ENCODE results near the gene CADM2.

CADM2 gene

DNA sequence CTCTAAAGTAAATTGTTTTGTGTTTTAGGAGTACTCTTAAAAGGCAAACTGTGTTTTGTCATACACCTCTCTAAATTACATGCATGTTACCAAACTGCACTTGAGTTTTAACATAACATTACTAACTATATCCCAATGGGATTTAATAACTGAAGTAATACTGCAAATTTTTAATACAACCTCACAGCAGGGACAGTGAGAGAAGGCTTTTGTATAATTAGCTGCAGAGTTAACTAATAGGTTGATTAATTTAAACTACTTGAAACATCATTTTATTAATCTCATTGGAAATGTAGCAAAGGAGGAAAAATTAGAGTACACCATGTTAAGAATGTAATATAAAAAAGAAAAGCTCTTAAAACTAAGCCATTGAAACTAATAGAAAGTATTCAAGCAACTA is 417.3 kb downstream of the CADM2 start:
- no peaks in the 10 kb centered on the region for H3K36me3 ChIP-seq (ENCODE audit: control insufficient read depth in 5 of 5, insufficient read depth in 5 of 5, low read length in 5 of 5)
- no peak overlapping the region for H3K9ac ChIP-seq (ENCODE audit: low read length in 5 of 5)
- H3K27me3 ChIP-seq (ENCODE audit: control insufficient read depth in 5 of 5, insufficient read depth in 4 of 5, low read length in 5 of 5) = no peaks in the 10 kb centered on the region
- H3K9me3 ChIP-seq (ENCODE audit: control insufficient read depth in 5 of 5, low read length in 5 of 5) = no peaks in the 10 kb centered on the region
- no peak overlapping the region for H3K27ac ChIP-seq (ENCODE audit: low read depth, low read length)
- H3K4me3 ChIP-seq (ENCODE audit: low read depth in 1 of 5, low read length in 5 of 5) = no peak overlapping the region
- no peaks in the 10 kb centered on the region for H3K4me1 ChIP-seq (ENCODE audit: control insufficient read depth in 5 of 5, insufficient read depth in 5 of 5, low read length in 5 of 5)

DNA sequence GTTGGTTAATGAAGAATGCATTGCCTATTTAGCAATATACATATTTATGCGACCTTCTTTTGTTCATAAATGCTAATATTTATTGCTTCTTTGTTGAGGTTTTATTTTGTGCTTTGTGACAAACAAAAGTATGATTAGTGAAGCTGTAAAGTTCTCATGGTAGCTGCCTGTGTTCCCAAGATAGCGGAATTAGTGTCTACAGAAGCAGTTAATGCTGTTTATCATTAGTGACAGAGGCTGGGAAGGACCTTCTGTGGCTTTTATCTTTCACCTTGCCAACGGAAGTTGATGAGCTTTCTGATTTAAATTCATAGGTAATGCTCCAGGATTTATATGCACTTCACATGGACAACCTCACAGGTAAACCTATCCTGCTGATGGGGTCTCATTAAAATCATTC is 418.3 kb downstream of the CADM2 start:
- H3K27me3 ChIP-seq (ENCODE audit: control insufficient read depth in 5 of 5, insufficient read depth in 4 of 5, low read length in 5 of 5) = no peaks in the 10 kb centered on the region
- H3K36me3 ChIP-seq (ENCODE audit: control insufficient read depth in 5 of 5, insufficient read depth in 5 of 5, low read length in 5 of 5) = no peaks in the 10 kb centered on the region
- no peaks in the 10 kb centered on the region for H3K9me3 ChIP-seq (ENCODE audit: control insufficient read depth in 5 of 5, low read length in 5 of 5)
- no peak overlapping the region for H3K9ac ChIP-seq (ENCODE audit: low read length in 5 of 5)
- H3K4me1 ChIP-seq (ENCODE audit: control insufficient read depth in 5 of 5, insufficient read depth in 5 of 5, low read length in 5 of 5) = no peaks in the 10 kb centered on the region
- H3K27ac ChIP-seq (ENCODE audit: low read depth, low read length) = no peak overlapping the region
- no peak overlapping the region for H3K4me3 ChIP-seq (ENCODE audit: low read depth in 1 of 5, low read length in 5 of 5)

DNA sequence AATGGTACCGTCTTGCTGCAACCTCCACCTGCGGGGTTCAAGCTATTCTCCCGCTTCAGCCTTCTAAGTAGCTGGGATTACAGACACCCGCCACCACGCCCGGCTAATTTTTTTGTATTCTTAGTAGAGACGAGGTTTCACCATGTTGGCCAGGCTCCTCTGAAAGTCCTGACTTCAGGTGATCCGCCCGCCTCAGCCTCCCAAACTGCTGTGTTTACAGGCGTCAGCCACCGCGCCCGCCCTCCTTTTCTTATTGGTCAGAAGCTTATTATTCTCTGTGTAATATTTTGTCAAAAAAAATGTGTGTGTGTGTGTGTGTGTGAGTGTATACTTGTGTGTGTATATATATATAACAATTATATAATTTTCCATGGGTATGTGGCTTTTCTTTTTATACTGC is 425.6 kb downstream of the CADM2 start:
- Histone ChIP-seq H3K4me3 (ENCODE audit: low read depth in 1 of 5, low read length in 5 of 5) (no peak overlapping the region), H3K9ac (ENCODE audit: low read length in 5 of 5) (no peak overlapping the region), H3K27me3 (ENCODE audit: control insufficient read depth in 5 of 5, insufficient read depth in 4 of 5, low read length in 5 of 5) (no peaks in the 10 kb centered on the region), H3K4me1 (ENCODE audit: control insufficient read depth in 5 of 5, insufficient read depth in 5 of 5, low read length in 5 of 5) (no peaks in the 10 kb centered on the region), H3K27ac (ENCODE audit: low read depth, low read length) (no peak overlapping the region), H3K9me3 (ENCODE audit: control insufficient read depth in 5 of 5, low read length in 5 of 5) (no peaks in the 10 kb centered on the region), H3K36me3 (ENCODE audit: control insufficient read depth in 5 of 5, insufficient read depth in 5 of 5, low read length in 5 of 5) (no peaks in the 10 kb centered on the region)

DNA sequence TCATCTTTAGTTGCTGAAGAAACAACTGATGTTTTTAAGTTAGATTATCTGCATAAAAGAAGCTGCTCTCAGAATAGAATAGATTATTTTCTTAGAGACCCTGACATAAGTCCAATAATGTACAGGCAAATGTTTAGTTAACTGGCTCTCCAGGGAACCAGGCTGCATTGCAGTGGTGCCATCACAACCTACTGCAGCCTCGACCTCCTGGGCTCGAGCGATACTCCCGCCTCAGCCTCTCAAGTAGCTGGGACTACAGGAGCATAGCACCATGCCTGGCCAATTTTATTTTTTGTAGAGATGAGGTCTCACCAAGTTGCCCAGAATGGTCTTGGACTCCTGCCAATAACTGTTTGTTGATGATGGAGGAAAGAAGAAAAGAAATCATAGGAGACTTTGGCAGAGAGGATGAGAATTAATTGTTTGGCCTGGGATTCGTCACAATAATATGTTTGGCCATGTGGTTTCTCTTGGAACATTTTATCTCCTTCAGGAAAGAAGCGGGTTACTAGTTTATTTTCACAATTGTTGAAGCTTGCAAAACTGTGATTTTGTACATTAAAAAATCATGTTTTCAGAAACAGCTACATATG is 429.2 kb downstream of the CADM2 start:
- no peaks in the 10 kb centered on the region for H3K9me3 ChIP-seq (ENCODE audit: control insufficient read depth in 5 of 5, low read length in 5 of 5)

DNA sequence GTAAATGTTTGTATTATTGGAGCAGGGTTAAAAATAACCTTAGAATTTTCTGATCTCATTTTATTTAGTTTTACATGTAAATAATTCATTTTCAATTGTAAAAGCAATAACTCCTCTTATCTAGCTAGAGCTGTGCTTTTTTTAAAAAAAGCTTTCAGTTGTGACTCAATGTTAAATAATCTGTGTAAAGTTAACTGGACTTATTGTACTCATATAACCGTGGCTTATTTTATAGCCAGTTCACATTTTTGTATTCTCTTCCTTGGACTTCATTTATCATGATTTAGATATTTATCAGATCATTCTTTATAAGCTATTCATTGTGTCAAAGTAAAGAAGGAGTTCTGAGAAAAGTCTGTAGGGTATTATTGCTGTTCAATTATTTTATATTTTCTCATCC is 435.6 kb downstream of the CADM2 start:
- H3K4me1 ChIP-seq (ENCODE audit: control insufficient read depth in 5 of 5, insufficient read depth in 5 of 5, low read length in 5 of 5) = no peaks in the 10 kb centered on the region
- H3K27me3 ChIP-seq (ENCODE audit: control insufficient read depth in 5 of 5, insufficient read depth in 4 of 5, low read length in 5 of 5) = no peaks in the 10 kb centered on the region
- no peaks in the 10 kb centered on the region for H3K36me3 ChIP-seq (ENCODE audit: control insufficient read depth in 5 of 5, insufficient read depth in 5 of 5, low read length in 5 of 5)
- H3K9me3 ChIP-seq (ENCODE audit: control insufficient read depth in 5 of 5, low read length in 5 of 5) = peaks cover 0 to 2% (median 0%) of the 10 kb centered on the region in 5 donors
- H3K27ac ChIP-seq (ENCODE audit: low read depth, low read length) = no peak overlapping the region
- no peak overlapping the region for H3K4me3 ChIP-seq (ENCODE audit: low read depth in 1 of 5, low read length in 5 of 5)
- no peak overlapping the region for H3K9ac ChIP-seq (ENCODE audit: low read length in 5 of 5)

More for the DNA sequence above, 429.2 kb downstream of the CADM2 start:
- H3K4me1 ChIP-seq (ENCODE audit: control insufficient read depth in 5 of 5, insufficient read depth in 5 of 5, low read length in 5 of 5) = no peaks in the 10 kb centered on the region
- no peak overlapping the region for H3K4me3 ChIP-seq (ENCODE audit: low read depth in 1 of 5, low read length in 5 of 5)
- H3K27me3 ChIP-seq (ENCODE audit: control insufficient read depth in 5 of 5, insufficient read depth in 4 of 5, low read length in 5 of 5) = no peaks in the 10 kb centered on the region
- no peak overlapping the region for H3K9ac ChIP-seq (ENCODE audit: low read length in 5 of 5)
- no peaks in the 10 kb centered on the region for H3K36me3 ChIP-seq (ENCODE audit: control insufficient read depth in 5 of 5, insufficient read depth in 5 of 5, low read length in 5 of 5)
- H3K27ac ChIP-seq (ENCODE audit: low read depth, low read length) = no peak overlapping the region

DNA sequence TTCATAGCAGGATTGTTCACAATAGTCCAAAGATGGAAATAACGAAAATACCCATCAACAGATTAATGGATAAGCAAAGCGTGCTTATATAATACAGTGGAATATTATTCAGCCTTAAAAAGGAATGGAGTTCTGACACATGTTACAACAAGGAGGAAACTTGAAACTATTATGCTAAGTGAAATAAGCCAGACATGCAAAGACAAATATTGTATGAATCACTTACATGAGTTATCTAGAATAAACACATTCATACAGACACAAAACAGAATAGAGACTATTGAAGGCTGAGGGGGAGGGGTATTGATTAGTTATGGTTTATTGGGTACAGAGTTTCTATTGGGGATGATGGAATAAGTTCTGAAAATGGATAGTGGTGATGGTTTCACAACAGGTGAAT is 438.6 kb downstream of the CADM2 start:
- H3K9ac ChIP-seq (ENCODE audit: low read length in 5 of 5) = no peak overlapping the region
- H3K4me3 ChIP-seq (ENCODE audit: low read depth in 1 of 5, low read length in 5 of 5) = no peak overlapping the region

DNA sequence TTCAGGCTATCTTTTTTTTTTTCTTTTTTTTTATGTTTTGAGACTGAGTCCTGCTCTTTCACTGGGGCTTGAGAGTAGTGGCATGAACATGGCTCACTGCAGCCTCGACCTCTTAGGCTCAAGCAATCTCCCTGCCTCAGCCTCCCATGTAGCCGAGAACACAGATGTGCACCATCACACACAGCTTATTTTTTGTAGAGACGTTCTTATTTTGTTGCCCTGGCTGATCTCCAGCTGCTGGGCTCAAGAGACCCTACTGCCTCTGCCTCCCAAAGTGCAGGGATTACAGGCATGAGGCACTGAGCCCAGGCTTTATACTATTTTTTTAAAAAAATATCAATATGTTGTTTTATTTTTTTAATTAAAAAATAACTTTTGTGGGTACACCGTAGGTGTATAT is 467.3 kb downstream of the CADM2 start:
- no peak overlapping the region for H3K4me3 ChIP-seq (ENCODE audit: low read depth in 1 of 5, low read length in 5 of 5)
- peaks cover 0 to 2% (median 0%) of the 10 kb centered on the region in 5 donors for H3K9me3 ChIP-seq (ENCODE audit: control insufficient read depth in 5 of 5, low read length in 5 of 5)
- H3K36me3 ChIP-seq (ENCODE audit: control insufficient read depth in 5 of 5, insufficient read depth in 5 of 5, low read length in 5 of 5) = no peaks in the 10 kb centered on the region
- no peak overlapping the region for H3K9ac ChIP-seq (ENCODE audit: low read length in 5 of 5)
- H3K27me3 ChIP-seq (ENCODE audit: control insufficient read depth in 5 of 5, insufficient read depth in 4 of 5, low read length in 5 of 5) = no peaks in the 10 kb centered on the region
- no peaks in the 10 kb centered on the region for H3K4me1 ChIP-seq (ENCODE audit: control insufficient read depth in 5 of 5, insufficient read depth in 5 of 5, low read length in 5 of 5)
- H3K27ac ChIP-seq (ENCODE audit: low read depth, low read length) = no peak overlapping the region

More for the DNA sequence above, 438.6 kb downstream of the CADM2 start:
- Histone ChIP-seq H3K4me1 (ENCODE audit: control insufficient read depth in 5 of 5, insufficient read depth in 5 of 5, low read length in 5 of 5) (no peaks in the 10 kb centered on the region), H3K9me3 (ENCODE audit: control insufficient read depth in 5 of 5, low read length in 5 of 5) (peaks cover 0 to 2% (median 0%) of the 10 kb centered on the region in 5 donors), H3K27ac (ENCODE audit: low read depth, low read length) (no peak overlapping the region), H3K27me3 (ENCODE audit: control insufficient read depth in 5 of 5, insufficient read depth in 4 of 5, low read length in 5 of 5) (no peaks in the 10 kb centered on the region), H3K36me3 (ENCODE audit: control insufficient read depth in 5 of 5, insufficient read depth in 5 of 5, low read length in 5 of 5) (no peaks in the 10 kb centered on the region)

DNA sequence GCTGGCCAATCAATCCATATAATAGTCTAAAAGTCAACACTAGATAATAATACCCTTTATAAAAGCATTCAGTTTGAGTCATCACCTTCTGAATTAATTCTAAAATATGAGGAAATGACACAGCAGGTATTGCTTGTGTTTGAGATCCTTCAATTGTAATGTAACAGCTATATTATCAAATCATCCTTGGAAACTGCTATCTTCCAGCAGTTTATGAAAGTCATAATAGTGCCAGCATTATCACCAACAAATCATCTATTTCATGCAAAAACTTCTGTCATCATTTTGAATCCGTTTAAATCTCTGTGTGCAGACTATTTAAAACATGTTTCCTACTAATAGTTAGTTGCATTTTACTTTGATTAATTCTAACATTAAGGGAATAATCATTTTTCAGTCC is 468.7 kb downstream of the CADM2 start:
- Histone ChIP-seq H3K27me3 (ENCODE audit: control insufficient read depth in 5 of 5, insufficient read depth in 4 of 5, low read length in 5 of 5) (no peaks in the 10 kb centered on the region), H3K36me3 (ENCODE audit: control insufficient read depth in 5 of 5, insufficient read depth in 5 of 5, low read length in 5 of 5) (no peaks in the 10 kb centered on the region), H3K4me1 (ENCODE audit: control insufficient read depth in 5 of 5, insufficient read depth in 5 of 5, low read length in 5 of 5) (no peaks in the 10 kb centered on the region), H3K9me3 (ENCODE audit: control insufficient read depth in 5 of 5, low read length in 5 of 5) (peaks cover 0 to 2% (median 0%) of the 10 kb centered on the region in 5 donors), H3K27ac (ENCODE audit: low read depth, low read length) (no peak overlapping the region), H3K4me3 (ENCODE audit: low read depth in 1 of 5, low read length in 5 of 5) (no peak overlapping the region), H3K9ac (ENCODE audit: low read length in 5 of 5) (no peak overlapping the region)

DNA sequence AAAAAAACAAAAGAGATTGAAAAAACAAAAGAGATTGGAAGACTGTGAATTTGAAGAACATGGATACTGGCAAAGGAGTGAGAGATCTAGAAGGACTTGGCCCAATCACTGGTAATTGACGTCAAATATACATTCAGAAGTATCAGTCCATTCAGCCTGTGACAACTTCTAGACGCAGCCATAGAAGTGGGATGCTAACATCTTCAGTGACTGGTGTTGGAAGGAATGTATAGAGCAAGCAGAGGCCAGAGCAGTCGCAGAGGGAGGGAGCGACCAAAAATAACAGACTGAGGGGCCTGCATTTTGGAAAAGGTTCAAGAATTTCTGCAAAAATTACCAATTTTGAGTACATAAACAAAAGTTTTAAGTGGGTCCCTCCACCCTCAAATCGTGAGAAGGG is 473.3 kb downstream of the CADM2 start:
- Histone ChIP-seq H3K27ac (ENCODE audit: low read depth, low read length) (no peak overlapping the region), H3K4me3 (ENCODE audit: low read depth in 1 of 5, low read length in 5 of 5) (no peak overlapping the region), H3K9me3 (ENCODE audit: control insufficient read depth in 5 of 5, low read length in 5 of 5) (peaks cover 0 to 3% (median 0%) of the 10 kb centered on the region in 5 donors), H3K9ac (ENCODE audit: low read length in 5 of 5) (no peak overlapping the region), H3K36me3 (ENCODE audit: control insufficient read depth in 5 of 5, insufficient read depth in 5 of 5, low read length in 5 of 5) (no peaks in the 10 kb centered on the region), H3K4me1 (ENCODE audit: control insufficient read depth in 5 of 5, insufficient read depth in 5 of 5, low read length in 5 of 5) (no peaks in the 10 kb centered on the region), H3K27me3 (ENCODE audit: control insufficient read depth in 5 of 5, insufficient read depth in 4 of 5, low read length in 5 of 5) (no peaks in the 10 kb centered on the region)

DNA sequence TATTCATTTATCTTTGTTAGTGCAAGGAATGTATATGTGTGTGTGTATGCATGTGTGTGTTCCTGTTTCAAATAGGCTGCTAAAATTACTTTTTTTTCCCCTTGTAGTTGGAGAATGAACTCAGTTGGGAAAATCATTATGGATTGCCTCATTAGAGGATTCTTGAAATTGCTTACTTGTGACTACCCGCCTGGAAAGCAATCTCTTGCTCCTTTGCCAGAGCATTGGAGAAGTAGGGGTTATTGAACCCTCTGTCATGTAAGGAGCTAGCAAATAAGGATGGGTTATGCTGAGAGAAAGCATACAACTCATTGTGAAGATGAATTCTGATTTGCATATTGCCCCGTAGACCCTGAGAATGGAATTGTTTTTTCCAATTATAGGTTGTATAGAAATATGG is 474.5 kb downstream of the CADM2 start:
- Histone ChIP-seq H3K9me3 (ENCODE audit: control insufficient read depth in 5 of 5, low read length in 5 of 5) (peaks cover 0 to 3% (median 0%) of the 10 kb centered on the region in 5 donors), H3K27ac (ENCODE audit: low read depth, low read length) (no peak overlapping the region), H3K4me3 (ENCODE audit: low read depth in 1 of 5, low read length in 5 of 5) (no peak overlapping the region), H3K4me1 (ENCODE audit: control insufficient read depth in 5 of 5, insufficient read depth in 5 of 5, low read length in 5 of 5) (no peaks in the 10 kb centered on the region), H3K27me3 (ENCODE audit: control insufficient read depth in 5 of 5, insufficient read depth in 4 of 5, low read length in 5 of 5) (no peaks in the 10 kb centered on the region), H3K36me3 (ENCODE audit: control insufficient read depth in 5 of 5, insufficient read depth in 5 of 5, low read length in 5 of 5) (no peaks in the 10 kb centered on the region), H3K9ac (ENCODE audit: low read length in 5 of 5) (no peak overlapping the region)

All from subcutaneous abdominal adipose tissue (tissue), 5 donors.